Gastroesophageal sphincter (tissue), 3 donors: ENCODE results near the gene FAM193B.

Experiments used
- CTCF ChIP-seq, 4 experiments: fragments of 200-600 bp in 2 of 4; fragments of 450-650 bp in 2 of 4; sonication (generic) in 1 of 4; IDR thresholded peaks; one replicate each; pipeline ENCODE4 v1.5.1; 2017 to 2019; ENCODE audit warnings: antibody characterized with exemption in 4 of 4, mild to moderate bottlenecking in 2 of 4, moderate library complexity in 2 of 4
- EP300 ChIP-seq: sonication (generic); formaldehyde crosslinking; IDR thresholded peaks from one replicate; pipeline ENCODE4 v1.6.1; 2017; ENCODE audit warnings: antibody characterized with exemption, mild to moderate bottlenecking
- POLR2A ChIP-seq, 2 donors: fragments of 450-650 bp; IDR thresholded peaks; one replicate each; pipeline ENCODE4 v1.6.1; 2017; ENCODE audit warnings: antibody characterized with exemption in 2 of 2, mild to moderate bottlenecking in 2 of 2, moderate library complexity in 1 of 2
- POLR2AphosphoS5 ChIP-seq: sonication (generic); formaldehyde crosslinking; IDR thresholded peaks from one replicate; pipeline ENCODE4 v1.6.1; 2017; ENCODE audit warnings: antibody characterized with exemption

- no peak for TF ChIP-seq CTCF (IDR thresholded peaks at IDR 0.05)
- TF ChIP-seq EP300 = no peak
- TF ChIP-seq POLR2AphosphoS5 = no peak
- no peak for TF ChIP-seq POLR2A (IDR thresholded peaks at IDR 0.05)
Measured at GRCh38 chr5:177524941-177525655, 29.3 kb downstream of the FAM193B start.
